Measurements from ENCODE around the gene UBA52. TPM values are rescaled to one million over a fixed set of nuclear protein-coding genes. Genes with fewer than 3 reads are reported as not detected.

Gene UBA52
- total RNA-seq, 1 donor from 2014 or later = 826 TPM

DNA sequence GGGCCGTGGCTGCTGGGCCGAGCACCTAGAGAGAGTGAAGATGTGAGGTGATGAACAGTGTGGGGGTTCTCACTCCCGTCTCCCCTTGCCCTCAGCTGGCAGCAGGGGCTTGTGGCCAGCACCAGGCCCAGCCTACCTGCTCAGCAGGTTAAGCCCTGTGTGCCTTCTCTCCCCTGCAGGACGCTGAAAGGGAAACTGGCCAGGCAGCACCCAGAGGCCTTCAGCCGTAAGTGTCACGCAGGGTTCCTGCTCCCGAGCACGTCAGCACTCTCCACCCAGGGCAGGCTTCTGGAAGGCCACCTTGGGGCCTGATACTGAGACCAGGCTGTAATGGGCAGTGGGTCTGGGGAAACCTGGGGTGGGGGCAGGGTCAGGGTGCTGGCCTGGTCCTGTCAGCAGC lies 4.7 kb upstream of the UBA52 start:
- no peaks in the 10 kb centered on the region for H3K36me3 Mint-ChIP-seq (ENCODE audit: unreplicated experiment)
- H3K4me1 Mint-ChIP-seq (ENCODE audit: low read depth, unreplicated experiment) = no peaks in the 10 kb centered on the region
- no peak for DNase-seq
- no peak overlapping the region for H3K4me3 Mint-ChIP-seq (ENCODE audit: unreplicated experiment)
- TF ChIP-seq CTCF (IDR thresholded peaks at IDR 0.05; ENCODE audit: partially characterized antibody, unreplicated experiment) = no peak
- H3K27ac Mint-ChIP-seq (ENCODE audit: unreplicated experiment) = no peak overlapping the region
- no peaks in the 10 kb centered on the region for H3K9me3 Mint-ChIP-seq (ENCODE audit: unreplicated experiment)
- no peaks in the 10 kb centered on the region for H3K27me3 Mint-ChIP-seq (ENCODE audit: unreplicated experiment)

DNA sequence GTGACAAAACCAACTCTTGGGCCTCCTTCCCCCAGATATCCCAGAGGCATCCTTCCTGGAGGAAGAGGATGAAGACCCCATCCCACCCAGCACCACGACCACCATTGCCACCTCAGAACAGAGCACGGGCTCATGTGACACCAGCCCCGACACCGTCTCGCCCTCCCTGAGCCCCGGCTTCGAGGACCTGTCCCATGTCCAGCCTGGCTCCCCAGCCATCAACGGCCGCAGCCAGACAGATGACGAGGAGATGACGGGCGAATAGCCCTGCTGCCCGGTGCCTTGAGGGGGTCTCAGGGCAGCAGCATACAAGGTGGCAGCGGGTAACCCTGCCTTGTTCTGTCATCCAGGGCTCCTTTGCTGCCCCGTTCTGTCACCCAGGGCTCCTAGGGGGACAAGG lies 3.3 kb upstream of the UBA52 start:
- no peak overlapping the region for H3K27ac Mint-ChIP-seq (ENCODE audit: unreplicated experiment)
- no peak for DNase-seq
- no peaks in the 10 kb centered on the region for H3K27me3 Mint-ChIP-seq (ENCODE audit: unreplicated experiment)
- H3K4me3 Mint-ChIP-seq (ENCODE audit: unreplicated experiment) = no peak overlapping the region
- TF ChIP-seq CTCF (IDR thresholded peaks at IDR 0.05; ENCODE audit: partially characterized antibody, unreplicated experiment) = no peak
- H3K4me1 Mint-ChIP-seq (ENCODE audit: low read depth, unreplicated experiment) = peaks cover 8% of the 10 kb centered on the region
- H3K9me3 Mint-ChIP-seq (ENCODE audit: unreplicated experiment) = peaks cover 3% of the 10 kb centered on the region
- no peaks in the 10 kb centered on the region for H3K36me3 Mint-ChIP-seq (ENCODE audit: unreplicated experiment)

DNA sequence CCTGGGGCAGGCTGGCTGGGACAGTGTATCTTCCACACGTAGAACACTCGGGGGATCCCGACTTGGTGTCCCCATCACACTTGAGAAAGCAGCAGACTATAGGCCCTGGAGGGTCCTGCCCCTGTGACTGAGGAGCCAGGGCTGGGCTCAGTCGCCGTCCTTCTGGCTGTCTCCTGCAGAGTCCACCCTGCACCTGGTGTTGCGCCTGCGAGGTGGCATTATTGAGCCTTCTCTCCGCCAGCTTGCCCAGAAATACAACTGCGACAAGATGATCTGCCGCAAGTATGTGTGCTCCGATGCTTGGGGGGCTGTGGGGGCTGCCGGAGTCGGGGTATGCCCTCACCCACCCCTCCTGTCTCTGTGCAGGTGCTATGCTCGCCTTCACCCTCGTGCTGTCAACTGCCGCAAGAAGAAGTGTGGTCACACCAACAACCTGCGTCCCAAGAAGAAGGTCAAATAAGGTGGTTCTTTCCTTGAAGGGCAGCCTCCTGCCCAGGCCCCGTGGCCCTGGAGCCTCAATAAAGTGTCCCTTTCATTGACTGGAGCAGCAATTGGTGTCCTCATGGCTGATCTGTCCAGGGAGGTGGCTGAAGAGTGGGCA lies 3.1 kb downstream of the UBA52 start:
- TF ChIP-seq CTCF (IDR thresholded peaks at IDR 0.05; ENCODE audit: partially characterized antibody, unreplicated experiment) = no peak
- Mint-ChIP-seq H3K36me3 (ENCODE audit: unreplicated experiment) (no peaks in the 10 kb centered on the region), H3K4me3 (ENCODE audit: unreplicated experiment) (no peak overlapping the region), H3K9me3 (ENCODE audit: unreplicated experiment) (peaks cover 3% of the 10 kb centered on the region), H3K27me3 (ENCODE audit: unreplicated experiment) (peaks cover 4% of the 10 kb centered on the region), H3K27ac (ENCODE audit: unreplicated experiment) (no peak overlapping the region), H3K4me1 (ENCODE audit: low read depth, unreplicated experiment) (peaks cover 9% of the 10 kb centered on the region)
- DNase-seq = no peak

DNA sequence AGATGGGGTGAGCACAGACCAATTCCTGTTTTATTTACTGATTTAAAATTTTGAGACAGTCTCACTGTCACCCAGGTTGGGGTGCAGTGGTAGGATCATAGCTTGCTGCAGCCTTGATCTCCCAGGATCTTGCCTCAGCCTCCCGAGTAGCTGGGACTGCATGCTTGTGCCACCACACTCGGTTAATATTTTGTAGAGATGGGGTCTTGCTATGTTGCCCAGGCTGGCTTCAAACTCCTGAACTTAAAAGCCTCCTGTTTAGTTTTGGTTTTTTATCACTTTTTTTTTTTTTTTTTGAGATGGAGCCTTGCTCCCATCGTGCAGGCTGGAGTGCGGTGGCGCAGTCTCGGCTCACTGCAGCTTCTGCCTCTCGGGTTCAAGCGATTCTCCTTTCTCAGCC lies 4.7 kb downstream of the UBA52 start:
- Mint-ChIP-seq H3K27me3 (ENCODE audit: unreplicated experiment) (peaks cover 6% of the 10 kb centered on the region), H3K4me1 (ENCODE audit: low read depth, unreplicated experiment) (peaks cover 9% of the 10 kb centered on the region), H3K4me3 (ENCODE audit: unreplicated experiment) (no peak overlapping the region), H3K36me3 (ENCODE audit: unreplicated experiment) (no peaks in the 10 kb centered on the region), H3K9me3 (ENCODE audit: unreplicated experiment) (peaks cover 3% of the 10 kb centered on the region), H3K27ac (ENCODE audit: unreplicated experiment) (no peak overlapping the region)
- TF ChIP-seq CTCF (IDR thresholded peaks at IDR 0.05; ENCODE audit: partially characterized antibody, unreplicated experiment) = no peak
- no peak for DNase-seq

DNA sequence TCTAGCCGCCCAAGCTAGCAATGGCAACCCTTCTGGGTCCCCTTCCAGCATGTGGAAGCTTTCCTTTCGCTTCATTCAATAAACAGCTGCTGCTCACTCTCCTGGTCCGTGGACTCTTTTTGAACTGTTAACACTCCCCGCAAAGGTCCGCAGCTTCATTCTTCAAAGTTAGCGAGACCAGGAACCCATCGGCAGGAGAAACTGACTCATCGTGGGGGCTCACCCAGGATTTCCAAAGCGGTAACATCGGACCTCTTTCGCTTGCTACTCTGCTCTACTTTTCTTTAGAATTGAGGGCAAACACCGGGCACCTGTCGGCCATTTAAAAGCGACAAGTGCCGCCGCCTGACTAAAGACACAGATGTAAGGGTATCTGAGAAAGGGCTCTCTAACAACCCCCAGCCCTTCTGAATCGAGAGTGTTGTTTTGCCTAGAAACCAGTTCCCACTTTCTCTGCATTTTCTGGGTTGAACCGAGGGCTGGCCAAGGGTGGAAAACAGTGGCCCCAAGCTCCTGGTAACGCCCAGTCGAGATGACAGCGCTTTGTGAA lies 5.8 kb downstream of the UBA52 start:
- peaks cover 6% of the 10 kb centered on the region for H3K27me3 Mint-ChIP-seq (ENCODE audit: unreplicated experiment)
- H3K4me3 Mint-ChIP-seq (ENCODE audit: unreplicated experiment) = no peak overlapping the region
- H3K27ac Mint-ChIP-seq (ENCODE audit: unreplicated experiment) = no peak overlapping the region

More for the DNA sequence above, 5.8 kb downstream of the UBA52 start:
- no peak for DNase-seq
- Mint-ChIP-seq H3K4me1 (ENCODE audit: low read depth, unreplicated experiment) (peaks cover 9% of the 10 kb centered on the region), H3K36me3 (ENCODE audit: unreplicated experiment) (no peaks in the 10 kb centered on the region), H3K9me3 (ENCODE audit: unreplicated experiment) (peaks cover 3% of the 10 kb centered on the region)
- TF ChIP-seq CTCF (IDR thresholded peaks at IDR 0.05; ENCODE audit: partially characterized antibody, unreplicated experiment) = no peak
